Dendritic cell treated with granulocyte-macrophage colony-stimulating factor and Interleukin-4, amounts not matched to agents 40 ng/mL and 50 ng/mL, for 4 days (primary cell): Measurements from ENCODE around the gene PTPRN2.

Source experiments
- H3K27ac Mint-ChIP-seq: one replicate; pipeline ENCODE4 v1.8.0; 2022; ENCODE audit warnings: mild to moderate bottlenecking, mixed read lengths
- H3K27me3 Mint-ChIP-seq: one replicate; pipeline ENCODE4 v1.8.0; 2022; ENCODE audit warnings: mild to moderate bottlenecking, mixed read lengths
- H3K36me3 Mint-ChIP-seq: one replicate; pipeline ENCODE4 v1.8.0; 2022; ENCODE audit warnings: low read depth, mixed read lengths
- H3K4me1 Mint-ChIP-seq: one replicate; pipeline ENCODE4 v1.8.0; 2022; ENCODE audit warnings: low read depth, mixed read lengths
- H3K4me3 Mint-ChIP-seq: one replicate; pipeline ENCODE4 v1.8.0; 2022; ENCODE audit warnings: mild to moderate bottlenecking, moderate library complexity, mixed read lengths
- H3K9me3 Mint-ChIP-seq: one replicate; pipeline ENCODE4 v1.8.0; 2022; ENCODE audit warnings: mixed read lengths
- intact Hi-C: fragments of 100-400 bp; cut with micrococcal nuclease; formaldehyde crosslinking; loops from one replicate; pipeline ENCODE4 v1.15.0; 2022

PTPRN2 gene

GRCh38 chr7:158004123-158004490, 583.5 kb downstream of the PTPRN2 start:
- Mint-ChIP-seq H3K27me3 (no peaks in the 10 kb centered on the region), H3K36me3 (no peaks in the 10 kb centered on the region), H3K27ac (no peak overlapping the region), H3K4me1 (no peaks in the 10 kb centered on the region), H3K9me3 (no peaks in the 10 kb centered on the region), H3K4me3 (no peak overlapping the region)
- intact Hi-C loops: no loop called here

- Mint-ChIP-seq H3K4me1 (no peaks in the 10 kb centered on the region), H3K27ac (no peak overlapping the region), H3K27me3 (no peaks in the 10 kb centered on the region), H3K4me3 (no peak overlapping the region), H3K9me3 (no peaks in the 10 kb centered on the region), H3K36me3 (no peaks in the 10 kb centered on the region)
- intact Hi-C loops: no loop called here
Observed at GRCh38 chr7:158003441-158004122, 584.0 kb downstream of the PTPRN2 start.

GRCh38 chr7:158002486-158003080, 585.0 kb downstream of the PTPRN2 start:
- Mint-ChIP-seq H3K27ac (no peak overlapping the region), H3K4me3 (no peak overlapping the region), H3K4me1 (no peaks in the 10 kb centered on the region), H3K27me3 (no peaks in the 10 kb centered on the region), H3K9me3 (no peaks in the 10 kb centered on the region), H3K36me3 (no peaks in the 10 kb centered on the region)
- intact Hi-C loops: no loop called here

GRCh38 chr7:158001621-158002320, 585.9 kb downstream of the PTPRN2 start:
- no peak overlapping the region for H3K4me3 Mint-ChIP-seq
- no peaks in the 10 kb centered on the region for H3K36me3 Mint-ChIP-seq
- intact Hi-C loops: no loop called here
- no peaks in the 10 kb centered on the region for H3K27me3 Mint-ChIP-seq
- H3K9me3 Mint-ChIP-seq: no peaks in the 10 kb centered on the region
- H3K4me1 Mint-ChIP-seq: no peaks in the 10 kb centered on the region
- no peak overlapping the region for H3K27ac Mint-ChIP-seq

- H3K4me3 Mint-ChIP-seq: no peak overlapping the region
- H3K27me3 Mint-ChIP-seq: no peaks in the 10 kb centered on the region
- H3K4me1 Mint-ChIP-seq: no peaks in the 10 kb centered on the region
- H3K27ac Mint-ChIP-seq: no peak overlapping the region
- no peaks in the 10 kb centered on the region for H3K9me3 Mint-ChIP-seq
- no peaks in the 10 kb centered on the region for H3K36me3 Mint-ChIP-seq
- intact Hi-C loops: no loop called here
Observed at GRCh38 chr7:158001003-158001402, 586.6 kb downstream of the PTPRN2 start.

- H3K9me3 Mint-ChIP-seq: no peaks in the 10 kb centered on the region
- H3K27ac Mint-ChIP-seq: no peak overlapping the region
- intact Hi-C loops: no loop called here
- no peak overlapping the region for H3K4me3 Mint-ChIP-seq
- no peaks in the 10 kb centered on the region for H3K27me3 Mint-ChIP-seq
- no peaks in the 10 kb centered on the region for H3K36me3 Mint-ChIP-seq
- H3K4me1 Mint-ChIP-seq: no peaks in the 10 kb centered on the region
Observed at GRCh38 chr7:158000160-158000559, 587.5 kb downstream of the PTPRN2 start.

- Mint-ChIP-seq H3K4me3 (no peak overlapping the region), H3K27me3 (no peaks in the 10 kb centered on the region), H3K36me3 (no peaks in the 10 kb centered on the region), H3K9me3 (no peaks in the 10 kb centered on the region), H3K27ac (no peak overlapping the region), H3K4me1 (no peaks in the 10 kb centered on the region)
- intact Hi-C loops: no loop called here
Observed at GRCh38 chr7:157998884-157999552, 588.6 kb downstream of the PTPRN2 start.

GRCh38 chr7:157997471-157997870, 590.2 kb downstream of the PTPRN2 start:
- H3K4me1 Mint-ChIP-seq: no peaks in the 10 kb centered on the region
- no peaks in the 10 kb centered on the region for H3K27me3 Mint-ChIP-seq
- H3K9me3 Mint-ChIP-seq: no peaks in the 10 kb centered on the region
- no peak overlapping the region for H3K4me3 Mint-ChIP-seq
- H3K36me3 Mint-ChIP-seq: no peaks in the 10 kb centered on the region
- intact Hi-C loops: no loop called here
- H3K27ac Mint-ChIP-seq: no peak overlapping the region

GRCh38 chr7:157997080-157997440, 590.6 kb downstream of the PTPRN2 start:
- no peaks in the 10 kb centered on the region for H3K27me3 Mint-ChIP-seq
- intact Hi-C loops: no loop called here

GRCh38 chr7:157996359-157997079, 591.1 kb downstream of the PTPRN2 start:
- H3K4me3 Mint-ChIP-seq: no peak overlapping the region
- H3K4me1 Mint-ChIP-seq: no peaks in the 10 kb centered on the region
- no peaks in the 10 kb centered on the region for H3K9me3 Mint-ChIP-seq
- H3K27ac Mint-ChIP-seq: no peak overlapping the region
- H3K27me3 Mint-ChIP-seq: no peaks in the 10 kb centered on the region
- intact Hi-C loops: no loop called here
- H3K36me3 Mint-ChIP-seq: no peaks in the 10 kb centered on the region

More at GRCh38 chr7:157997080-157997440, 590.6 kb downstream of the PTPRN2 start:
- H3K4me3 Mint-ChIP-seq: no peak overlapping the region
- no peak overlapping the region for H3K27ac Mint-ChIP-seq
- no peaks in the 10 kb centered on the region for H3K9me3 Mint-ChIP-seq
- H3K4me1 Mint-ChIP-seq: no peaks in the 10 kb centered on the region
- H3K36me3 Mint-ChIP-seq: no peaks in the 10 kb centered on the region

GRCh38 chr7:157995815-157996214, 591.8 kb downstream of the PTPRN2 start:
- Mint-ChIP-seq H3K9me3 (no peaks in the 10 kb centered on the region), H3K4me3 (no peak overlapping the region), H3K27me3 (no peaks in the 10 kb centered on the region), H3K27ac (no peak overlapping the region), H3K4me1 (no peaks in the 10 kb centered on the region), H3K36me3 (no peaks in the 10 kb centered on the region)
- intact Hi-C loops: no loop called here

- no peaks in the 10 kb centered on the region for H3K27me3 Mint-ChIP-seq
- intact Hi-C loops: no loop called here
- no peaks in the 10 kb centered on the region for H3K9me3 Mint-ChIP-seq
- no peaks in the 10 kb centered on the region for H3K4me1 Mint-ChIP-seq
- no peak overlapping the region for H3K27ac Mint-ChIP-seq
- H3K36me3 Mint-ChIP-seq: no peaks in the 10 kb centered on the region
- H3K4me3 Mint-ChIP-seq: no peak overlapping the region
Observed at GRCh38 chr7:157994319-157994718, 593.3 kb downstream of the PTPRN2 start.

GRCh38 chr7:157993406-157994105, 594.1 kb downstream of the PTPRN2 start:
- Mint-ChIP-seq H3K4me3 (no peak overlapping the region), H3K36me3 (no peaks in the 10 kb centered on the region), H3K27ac (no peak overlapping the region), H3K9me3 (no peaks in the 10 kb centered on the region), H3K4me1 (no peaks in the 10 kb centered on the region), H3K27me3 (no peaks in the 10 kb centered on the region)
- intact Hi-C loops: no loop called here
